Calu3 (cell line): ENCODE data around the gene ZDHHC19. TPM values are rescaled to one million over a fixed set of nuclear protein-coding genes. Genes with fewer than 3 reads are reported as not detected.

Experiments used
- BruUV-seq: library from RNA; stranded (reverse); fragments of 400-500 nt; replicated peaks from 2 replicates; lab custom pipeline; 2021; lab: Mats Ljungman, UMichigan
- CTCF ChIA-PET: fragments of 300-600 bp; sonication (Branson Sonifier 250); formaldehyde crosslinking; loops from one replicate; lab custom pipeline; 2022; ENCODE audit warnings: antibody characterized with exemption; lab: Charles Lee
- DNase-seq: peaks from one replicate; pipeline ENCODE4 v3.0.0; 2022
- H3K27ac Mint-ChIP-seq: one replicate; pipeline ENCODE4 v1.8.0; 2022; ENCODE audit warnings: mixed read lengths; ENCODE audit not compliant: unreplicated experiment
- H3K27me3 Mint-ChIP-seq: one replicate; pipeline ENCODE4 v1.8.0; 2022; ENCODE audit warnings: mixed read lengths; ENCODE audit not compliant: unreplicated experiment
- H3K36me3 Mint-ChIP-seq: one replicate; pipeline ENCODE4 v1.8.0; 2022; ENCODE audit warnings: mild to moderate bottlenecking, moderate library complexity, mixed read lengths; ENCODE audit not compliant: insufficient read depth, unreplicated experiment
- H3K4me1 Mint-ChIP-seq: one replicate; pipeline ENCODE4 v1.8.0; 2022; ENCODE audit warnings: mild to moderate bottlenecking, low read depth, mixed read lengths; ENCODE audit not compliant: unreplicated experiment
- H3K4me3 Mint-ChIP-seq: one replicate; pipeline ENCODE4 v1.8.0; 2022; ENCODE audit warnings: mild to moderate bottlenecking, low read depth, moderate library complexity, mixed read lengths; ENCODE audit not compliant: unreplicated experiment
- H3K9me3 Mint-ChIP-seq: one replicate; pipeline ENCODE4 v1.8.0; 2022; ENCODE audit warnings: low read depth, mixed read lengths; ENCODE audit not compliant: unreplicated experiment
- intact Hi-C: fragments of 100-400 bp; cut with micrococcal nuclease; formaldehyde crosslinking; loops from one replicate; pipeline ENCODE4 v1.10.0; 2022; ENCODE audit not compliant: unreplicated experiment
- total RNA-seq: library from RNA; stranded (reverse); gene quantifications from 2 replicates; pipeline ENCODE4 v1.2.3, GENCODE V29; 2022
- TF ChIP-seq, protein P1 (sequence below): fragments of 200-600 bp; IDR thresholded peaks from one replicate; pipeline ENCODE4 v1.8.0; 2022; ENCODE audit warnings: antibody characterized with exemption; ENCODE audit not compliant: unreplicated experiment

Gene ZDHHC19
- total RNA-seq, 1 experiment from 2014 or later, result not detected

GRCh38 chr3:196193133-196193735, 18.0 kb downstream of the ZDHHC19 start:
- no peaks in the 10 kb centered on the region for H3K9me3 Mint-ChIP-seq
- intact Hi-C loops, result no loop called here
- no peaks in the 10 kb centered on the region for H3K4me1 Mint-ChIP-seq
- H3K27me3 Mint-ChIP-seq, result no peaks in the 10 kb centered on the region
- H3K27ac Mint-ChIP-seq, result no peak overlapping the region
- CTCF ChIA-PET, result interaction anchor here (1.1 kb wide), 1 partner anchor 120 kb away, joined by 3 read pairs; no protein-coding TSS in a partner anchor
- TF ChIP-seq, protein P1, sequence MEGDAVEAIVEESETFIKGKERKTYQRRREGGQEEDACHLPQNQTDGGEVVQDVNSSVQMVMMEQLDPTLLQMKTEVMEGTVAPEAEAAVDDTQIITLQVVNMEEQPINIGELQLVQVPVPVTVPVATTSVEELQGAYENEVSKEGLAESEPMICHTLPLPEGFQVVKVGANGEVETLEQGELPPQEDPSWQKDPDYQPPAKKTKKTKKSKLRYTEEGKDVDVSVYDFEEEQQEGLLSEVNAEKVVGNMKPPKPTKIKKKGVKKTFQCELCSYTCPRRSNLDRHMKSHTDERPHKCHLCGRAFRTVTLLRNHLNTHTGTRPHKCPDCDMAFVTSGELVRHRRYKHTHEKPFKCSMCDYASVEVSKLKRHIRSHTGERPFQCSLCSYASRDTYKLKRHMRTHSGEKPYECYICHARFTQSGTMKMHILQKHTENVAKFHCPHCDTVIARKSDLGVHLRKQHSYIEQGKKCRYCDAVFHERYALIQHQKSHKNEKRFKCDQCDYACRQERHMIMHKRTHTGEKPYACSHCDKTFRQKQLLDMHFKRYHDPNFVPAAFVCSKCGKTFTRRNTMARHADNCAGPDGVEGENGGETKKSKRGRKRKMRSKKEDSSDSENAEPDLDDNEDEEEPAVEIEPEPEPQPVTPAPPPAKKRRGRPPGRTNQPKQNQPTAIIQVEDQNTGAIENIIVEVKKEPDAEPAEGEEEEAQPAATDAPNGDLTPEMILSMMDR, result no peak
- DNase-seq, result no peak
- BruUV-seq, result no TSS peak
- H3K4me3 Mint-ChIP-seq, result no peak overlapping the region
- H3K36me3 Mint-ChIP-seq, result no peaks in the 10 kb centered on the region

DNA sequence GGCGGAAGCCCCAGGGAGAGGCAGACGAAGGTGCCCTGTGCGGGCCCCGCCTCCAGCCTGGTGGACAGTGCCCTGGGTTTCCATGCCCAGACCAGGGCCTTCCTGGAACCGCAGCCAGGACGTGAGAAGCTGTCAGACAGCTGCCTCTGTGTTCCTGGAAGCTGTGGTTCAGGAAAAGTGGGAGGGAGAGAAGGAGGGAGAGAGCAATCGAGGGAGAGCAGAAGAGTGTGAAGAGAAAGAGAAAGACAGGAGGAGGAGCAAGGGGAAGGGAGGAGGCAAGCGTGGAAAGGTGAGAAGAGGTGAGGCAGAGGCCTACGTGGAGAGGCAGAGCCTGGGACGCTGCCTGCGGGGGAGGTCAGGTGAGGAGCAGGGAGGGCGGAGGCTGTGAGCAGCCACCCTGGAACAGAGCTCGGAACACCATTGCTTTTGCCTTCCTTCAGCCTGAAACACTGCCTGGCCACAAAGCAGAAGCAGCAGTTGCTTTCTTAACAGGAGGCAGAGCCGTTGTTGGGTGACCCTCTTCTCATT, 18.6 kb downstream of the ZDHHC19 start:
- TF ChIP-seq, protein P1, result no peak
- Mint-ChIP-seq H3K27me3 (no peaks in the 10 kb centered on the region), H3K4me3 (no peak overlapping the region), H3K9me3 (no peaks in the 10 kb centered on the region), H3K27ac (no peak overlapping the region), H3K4me1 (no peaks in the 10 kb centered on the region), H3K36me3 (no peaks in the 10 kb centered on the region)
- BruUV-seq, result no TSS peak
- intact Hi-C loops, result no loop called here
- CTCF ChIA-PET, result no interaction called here
- DNase-seq, result no peak

- intact Hi-C loops, result no loop called here
- Mint-ChIP-seq H3K36me3 (no peaks in the 10 kb centered on the region), H3K9me3 (no peaks in the 10 kb centered on the region), H3K4me3 (no peak overlapping the region), H3K27me3 (no peaks in the 10 kb centered on the region), H3K27ac (no peak overlapping the region), H3K4me1 (no peaks in the 10 kb centered on the region)
- DNase-seq, result no peak
- CTCF ChIA-PET, result no interaction called here
- TF ChIP-seq, protein P1, result no peak
- no TSS peak for BruUV-seq
Observed at GRCh38 chr3:196192036-196192523, 19.1 kb downstream of the ZDHHC19 start.

DNA sequence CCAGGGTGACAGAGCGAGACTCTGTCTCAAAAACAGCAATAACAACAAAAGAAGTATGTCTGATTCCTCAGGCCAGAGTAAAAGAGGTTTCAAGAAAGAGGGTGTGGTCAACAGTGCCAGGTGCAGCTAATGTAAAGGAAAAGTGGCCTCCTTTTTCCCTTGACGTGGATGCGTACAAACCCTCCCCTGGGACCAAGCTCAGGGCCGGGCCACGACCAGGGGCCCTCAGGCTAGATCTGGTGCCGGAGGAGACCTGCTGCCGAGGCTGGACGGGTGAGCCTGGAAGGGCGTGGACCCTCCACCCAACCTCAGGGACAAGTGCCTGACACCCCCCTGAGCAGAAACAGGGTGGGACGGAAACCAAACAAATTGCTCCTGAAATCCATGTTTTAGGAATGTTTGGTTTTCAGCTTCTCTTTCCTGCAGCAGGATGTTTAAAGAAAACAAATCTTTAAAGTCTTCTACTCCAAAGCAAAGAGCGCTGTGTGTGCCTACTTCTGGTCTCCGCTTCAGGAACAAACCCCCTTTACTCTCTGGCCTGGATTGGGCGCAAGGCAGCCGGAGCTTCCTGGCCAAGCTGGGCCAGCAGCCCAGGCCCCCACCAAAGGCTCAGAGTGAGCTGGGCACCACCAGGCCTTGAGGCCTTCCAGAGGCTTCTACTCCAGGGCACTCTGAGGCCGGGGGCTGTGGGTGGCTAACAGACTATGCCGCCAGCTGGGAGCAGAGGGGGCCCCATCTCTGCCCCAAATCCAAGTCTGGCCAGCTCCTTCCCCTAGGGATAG, 21.4 kb downstream of the ZDHHC19 start:
- Mint-ChIP-seq H3K4me3 (no peak overlapping the region), H3K4me1 (no peaks in the 10 kb centered on the region), H3K27ac (no peak overlapping the region), H3K27me3 (no peaks in the 10 kb centered on the region), H3K36me3 (no peaks in the 10 kb centered on the region), H3K9me3 (no peaks in the 10 kb centered on the region)
- no TSS peak for BruUV-seq
- CTCF ChIA-PET, result no interaction called here
- TF ChIP-seq, protein P1, result no peak
- intact Hi-C loops, result no loop called here
- no peak for DNase-seq
